Stimulated activated CD4-positive, alpha-beta T cell treated with anti-CD3 and anti-CD28 coated beads, Interleukin-15, amount 100 ng/mL, for 24 hours (primary cell): ENCODE data around the gene RRAS.

Experiments
- DNase-seq: peaks from one replicate; pipeline ENCODE4 v3.0.0-alpha.2; 2020

Gene RRAS

DNA sequence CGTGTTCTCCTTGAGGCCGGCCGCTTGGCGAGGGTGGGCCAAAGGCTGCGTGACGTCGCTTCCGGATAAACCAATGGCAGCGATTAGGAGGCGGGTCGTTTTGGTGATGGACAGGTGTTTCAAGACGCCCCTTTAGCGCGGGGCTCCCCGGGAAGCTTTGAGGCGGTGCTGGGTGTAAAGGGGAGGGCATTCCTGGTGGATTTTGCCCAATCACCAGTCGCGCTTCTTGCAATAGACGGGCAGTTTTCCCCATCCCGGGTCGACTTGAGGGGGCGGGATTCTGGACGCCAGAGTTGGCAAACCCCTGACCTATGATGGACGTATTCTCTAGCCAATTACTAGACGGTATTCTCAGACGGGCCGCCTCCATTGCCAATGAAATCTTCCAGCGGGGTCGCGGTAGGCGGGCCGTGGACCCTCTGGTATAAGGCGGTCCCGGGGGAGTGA, 36.9 kb upstream of the RRAS start:
- DNase-seq, result peak; percentile 99

GRCh38 chr19:49676136-49676783, 36.3 kb upstream of the RRAS start:
- no peak for DNase-seq

GRCh38 chr19:49672131-49672919, 32.4 kb upstream of the RRAS start:
- DNase-seq, result peak; percentile 83

DNA sequence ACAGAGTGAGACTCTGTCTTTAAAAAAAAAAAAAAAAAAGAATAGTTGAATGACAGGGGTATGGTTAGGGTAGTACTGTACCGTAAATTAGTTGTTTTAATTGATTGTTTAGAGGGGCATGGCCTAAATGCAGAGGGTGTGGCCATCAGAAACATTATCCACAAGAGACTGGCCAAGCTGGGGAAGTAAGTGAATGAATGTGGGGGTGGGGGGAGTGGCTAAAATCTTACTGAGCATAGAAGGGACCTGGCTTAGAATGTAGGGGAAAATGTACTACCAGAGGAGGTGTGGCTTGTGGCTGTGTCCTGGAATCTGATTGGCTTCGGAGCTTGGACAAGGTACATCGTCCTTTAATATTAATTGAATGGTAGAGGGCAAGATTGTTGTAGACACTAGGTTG, 29.6 kb upstream of the RRAS start:
- no peak for DNase-seq

DNA sequence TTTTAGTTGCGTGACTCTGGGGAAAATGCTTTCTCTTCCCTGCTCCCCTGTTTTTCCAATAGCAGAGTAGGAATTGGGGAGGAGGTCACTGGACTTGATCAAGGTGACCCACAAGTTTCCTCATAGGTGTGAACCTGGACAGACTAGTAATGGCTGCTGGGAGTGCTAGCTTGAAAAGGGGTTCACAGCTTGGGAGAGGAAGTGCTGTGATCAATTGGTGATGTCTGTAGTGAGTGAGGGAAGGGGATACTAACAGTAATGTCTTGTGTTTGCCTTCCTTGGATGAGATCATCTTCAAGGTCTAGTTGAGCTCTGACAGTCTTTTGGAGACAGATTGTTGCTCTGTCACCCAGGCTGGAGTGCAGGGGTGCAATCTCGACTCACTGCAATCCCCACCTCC, 27.5 kb upstream of the RRAS start:
- DNase-seq, result no peak

DNA sequence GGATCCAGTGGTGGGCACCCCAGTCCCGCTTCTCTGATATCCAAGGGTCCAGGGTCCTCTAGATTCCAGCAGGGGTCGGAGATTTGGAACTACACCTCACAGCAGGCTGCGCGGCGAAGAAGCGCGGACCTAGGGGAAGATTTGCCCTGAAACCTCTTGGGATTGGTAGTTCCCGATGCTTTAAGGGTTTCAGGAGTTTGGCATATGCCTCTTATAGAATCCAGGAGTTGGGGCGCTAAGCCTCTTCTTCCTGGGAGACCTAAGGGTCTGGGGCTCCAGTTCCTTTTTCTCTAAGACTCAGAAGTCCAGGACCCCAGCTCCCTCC, 26.1 kb upstream of the RRAS start:
- DNase-seq, result no peak

GRCh38 chr19:49665351-49666119, 25.6 kb upstream of the RRAS start, which contains the start of the genes BCL2L12 and IRF3:
BCL2L12 (plus strand) TSS chr19:49665933; CDS start chr19:49666693, 760 bp downstream.
IRF3 (minus strand) TSS chr19:49665857; CDS start chr19:49664838, 1,019 bp downstream.
- peak; percentile 99 for DNase-seq

DNA sequence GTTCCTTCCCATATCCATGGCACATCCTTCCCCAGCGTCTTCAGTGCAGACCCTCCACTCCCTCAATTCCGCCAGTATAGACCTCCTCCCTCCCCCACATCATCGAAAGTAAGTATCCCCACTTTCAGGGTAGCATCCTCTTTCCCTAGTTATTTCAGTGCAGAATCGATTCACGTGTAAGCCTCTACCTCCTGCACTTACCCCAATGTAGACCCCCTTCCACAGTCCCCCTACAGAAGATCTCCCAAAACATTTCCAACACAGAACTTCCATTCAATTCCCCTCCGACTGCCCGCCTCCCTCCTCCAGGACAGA, 25.1 kb upstream of the RRAS start:
- no peak for DNase-seq

DNA sequence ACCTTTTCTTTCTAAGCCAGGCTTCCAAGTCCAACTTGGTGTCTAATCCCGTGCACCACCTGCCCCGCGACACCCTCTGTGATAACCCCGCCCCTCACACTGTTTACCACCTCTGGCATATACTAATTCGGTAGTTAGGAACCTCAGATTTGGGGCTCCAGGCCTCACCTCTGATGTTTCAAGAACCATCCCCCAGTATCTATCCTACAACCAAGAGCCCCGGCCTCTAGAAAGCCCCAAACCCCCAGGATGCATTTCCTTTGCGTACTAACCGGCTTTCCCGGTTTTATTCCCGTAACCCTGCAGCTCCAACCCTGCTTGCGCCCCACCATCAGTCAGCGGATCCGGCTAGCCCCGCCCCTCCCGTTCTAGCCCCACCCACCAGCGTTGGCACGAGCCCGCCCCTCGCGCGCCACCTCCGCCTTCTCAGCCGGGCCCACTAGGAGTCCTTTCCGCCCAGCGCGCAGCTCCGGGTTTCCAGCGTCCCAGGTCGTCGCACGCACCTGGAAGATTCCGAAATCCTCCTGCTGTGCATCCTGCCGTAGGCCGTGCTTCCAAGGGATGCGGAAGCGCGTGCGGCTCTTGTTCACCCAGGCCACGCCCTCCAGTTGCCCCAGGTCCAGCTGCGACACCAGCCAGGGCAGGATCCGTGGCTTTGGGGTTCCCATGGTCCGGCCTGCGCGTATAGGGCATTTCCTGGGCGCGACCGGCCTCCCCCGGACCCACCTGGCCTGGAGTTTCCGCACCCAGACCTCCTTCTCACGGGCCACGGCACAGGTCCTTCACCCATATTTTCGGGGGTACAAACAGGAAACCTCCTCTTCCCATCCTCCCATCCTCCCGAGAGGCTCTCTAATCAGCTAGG, 24.5 kb upstream of the RRAS start:
- peak; percentile 95 for DNase-seq

GRCh38 chr19:49663224-49663623, 23.3 kb upstream of the RRAS start:
- no peak for DNase-seq

DNA sequence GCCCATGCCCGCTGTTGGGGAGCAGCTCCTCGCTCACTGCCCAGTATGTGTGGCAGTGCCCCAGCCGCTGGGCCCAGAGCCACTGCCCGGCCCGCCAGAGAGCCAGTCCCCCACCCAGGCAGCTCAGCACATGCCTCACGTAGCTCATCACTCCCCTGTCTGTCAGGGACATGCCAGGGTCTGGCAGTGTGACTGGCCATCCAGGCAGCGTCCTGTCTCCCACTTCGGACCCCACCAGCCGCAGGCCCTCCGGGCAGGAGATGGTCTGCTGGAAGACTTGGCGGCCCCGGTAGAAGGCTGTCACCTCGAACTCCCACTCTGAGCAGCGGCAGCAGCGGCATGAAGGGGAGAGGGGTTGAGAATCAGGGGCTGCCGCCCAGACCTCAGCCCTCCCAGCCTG, 22.1 kb upstream of the RRAS start:
- no peak for DNase-seq

DNA sequence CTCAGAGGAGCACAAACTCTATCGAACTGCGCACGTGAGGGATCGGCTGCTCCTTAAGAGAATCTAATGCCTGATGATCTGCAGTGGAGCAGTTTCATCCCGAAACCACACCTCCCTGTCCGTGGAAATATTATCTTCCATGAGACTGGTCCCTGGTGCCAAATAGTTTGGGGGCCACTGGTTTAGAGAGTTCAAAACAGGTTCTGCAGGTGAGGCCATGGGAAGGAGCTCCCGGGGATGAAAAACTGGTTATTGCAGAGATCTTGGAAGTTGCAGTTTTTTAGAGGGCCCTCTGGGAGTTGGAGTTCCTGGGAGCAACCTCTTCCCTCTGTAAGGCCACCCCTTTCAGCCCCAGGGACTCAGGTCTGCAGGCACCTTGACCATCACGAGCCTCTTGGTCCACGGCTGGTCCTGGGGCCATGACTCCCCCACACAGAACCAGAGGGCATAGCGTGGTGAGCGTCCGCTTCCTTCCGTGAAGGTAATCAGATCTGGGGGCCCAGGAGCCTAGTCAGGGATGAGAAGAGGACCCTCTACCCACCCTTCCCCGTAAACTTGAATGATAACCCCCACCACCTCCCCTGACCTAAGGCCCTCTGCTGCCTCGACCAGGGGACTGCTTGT, 20.5 kb upstream of the RRAS start:
- no peak for DNase-seq

DNA sequence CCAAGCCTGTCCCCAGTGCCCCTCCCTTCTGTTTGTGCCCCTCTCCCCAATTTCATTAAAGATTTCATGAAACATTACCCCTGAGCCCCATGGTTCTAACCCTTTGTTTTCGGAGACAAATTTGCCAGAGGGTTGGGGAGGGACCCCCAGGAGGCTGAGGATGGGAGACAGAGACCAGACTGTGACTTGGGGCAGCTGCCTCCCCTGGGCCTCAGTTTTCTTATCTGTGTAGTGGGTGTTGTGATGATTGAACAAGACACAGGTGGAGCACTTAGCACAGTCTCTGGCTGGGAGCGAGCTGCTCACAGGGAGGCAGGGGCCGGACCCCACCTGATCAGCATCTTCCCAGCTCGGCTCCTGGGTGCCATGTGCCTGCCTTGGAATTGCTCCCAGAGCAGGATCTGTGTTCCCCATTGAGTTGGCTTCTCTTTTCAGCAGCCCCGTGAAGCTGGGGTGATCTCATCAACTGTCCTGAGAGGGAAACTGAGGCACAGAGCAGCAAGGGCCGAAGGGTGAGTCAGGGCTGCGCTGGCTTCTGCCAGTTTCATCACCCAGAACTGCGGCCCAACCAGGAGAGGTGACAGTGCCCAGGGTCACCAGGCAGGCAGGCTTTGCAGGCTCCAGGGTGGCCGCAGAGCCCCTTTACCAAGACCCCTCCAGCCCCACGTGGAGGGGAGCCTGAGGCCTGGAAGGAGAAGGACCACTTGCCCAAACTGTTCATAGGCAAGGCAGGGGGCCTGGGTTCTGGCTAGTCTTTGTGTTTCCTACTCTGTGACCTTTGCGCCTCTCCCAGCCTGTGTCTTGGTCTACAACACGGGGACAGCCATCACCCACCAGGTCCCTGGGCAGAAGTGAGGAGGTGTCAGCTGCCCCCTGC, 18.9 kb upstream of the RRAS start:
- DNase-seq, result no peak

DNA sequence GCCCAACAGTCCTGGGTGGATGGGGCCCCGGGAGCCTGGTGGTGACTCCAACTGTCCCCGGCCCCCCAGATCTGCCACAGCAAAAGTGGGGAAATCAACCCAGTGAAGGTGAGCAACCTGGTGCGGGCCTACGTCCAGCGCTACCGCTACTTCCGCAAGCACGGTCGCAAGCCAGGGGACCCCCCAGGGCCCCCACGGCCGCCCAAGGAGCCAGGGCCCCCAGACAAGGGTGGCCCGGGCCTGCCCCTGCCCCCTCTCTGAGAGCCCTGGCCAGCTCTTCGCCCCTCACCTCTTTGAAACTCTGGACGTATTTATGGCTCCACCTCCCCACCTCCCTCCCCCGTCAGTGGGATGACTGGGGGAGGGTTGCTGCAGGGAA, 18.2 kb upstream of the RRAS start:
- DNase-seq, result no peak

DNA sequence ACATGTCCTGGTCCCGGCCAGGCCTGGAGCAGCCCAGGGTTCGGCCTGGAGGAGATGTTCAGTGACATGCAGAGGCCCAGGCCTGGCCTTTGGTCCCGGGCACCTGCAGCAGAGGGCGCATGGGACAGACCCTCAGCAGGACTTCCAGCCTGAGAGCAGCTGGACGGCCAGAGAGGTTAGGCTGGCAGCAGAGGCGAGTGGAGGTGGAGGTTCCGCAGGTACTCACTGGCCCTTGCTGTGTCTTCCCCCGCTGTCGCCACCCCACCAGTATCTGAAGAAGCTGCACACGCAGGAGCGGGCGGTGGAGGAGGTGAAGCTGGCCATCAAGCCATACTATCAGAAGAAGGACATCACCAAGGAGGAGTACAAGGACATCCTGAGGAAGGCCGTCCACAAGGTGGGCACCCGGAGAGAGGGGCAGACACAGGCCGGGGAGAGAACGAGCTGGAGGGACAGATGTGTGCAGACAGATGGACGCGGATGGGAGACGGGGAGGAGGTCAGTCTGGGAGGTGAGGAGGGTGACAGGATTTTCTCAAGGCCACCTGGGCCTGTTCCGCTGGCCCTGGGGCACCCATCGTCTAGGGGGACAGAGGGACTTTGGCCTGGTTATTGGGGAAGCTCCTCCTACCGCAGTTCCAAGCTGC, 17.7 kb upstream of the RRAS start:
- DNase-seq, result no peak

DNA sequence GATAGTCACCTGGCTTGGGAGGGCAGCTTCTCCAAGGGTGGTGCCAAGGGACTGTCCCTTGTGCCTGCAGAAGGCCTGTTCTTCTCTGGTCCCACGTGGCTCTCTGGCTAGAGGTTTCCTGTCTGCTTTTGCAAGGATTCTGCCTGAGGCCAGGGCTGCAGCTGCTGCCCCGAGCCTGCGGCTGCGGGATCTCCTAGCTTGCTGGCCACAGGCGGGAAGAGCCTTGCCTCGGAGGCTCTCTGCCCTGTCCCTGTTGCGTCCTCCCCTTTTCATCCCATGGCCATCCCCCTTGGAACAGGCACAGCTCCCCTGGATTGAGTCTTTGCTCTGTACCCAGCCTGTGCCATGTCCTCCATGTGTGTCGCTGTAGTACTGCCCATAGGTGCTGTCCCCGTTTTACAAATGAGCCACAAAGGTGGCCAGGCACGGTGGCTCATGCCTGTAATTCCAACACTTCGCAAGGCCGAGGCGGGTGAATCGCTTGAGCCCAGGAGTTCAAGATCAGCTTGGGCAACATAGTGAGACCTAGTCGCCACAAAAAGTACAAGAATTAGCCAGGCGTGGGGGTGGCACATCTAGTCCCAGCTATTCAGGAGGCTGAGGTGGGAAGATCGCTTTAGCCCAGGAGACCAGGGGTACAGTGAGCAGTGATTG, 16.6 kb upstream of the RRAS start:
- DNase-seq, result no peak

DNA sequence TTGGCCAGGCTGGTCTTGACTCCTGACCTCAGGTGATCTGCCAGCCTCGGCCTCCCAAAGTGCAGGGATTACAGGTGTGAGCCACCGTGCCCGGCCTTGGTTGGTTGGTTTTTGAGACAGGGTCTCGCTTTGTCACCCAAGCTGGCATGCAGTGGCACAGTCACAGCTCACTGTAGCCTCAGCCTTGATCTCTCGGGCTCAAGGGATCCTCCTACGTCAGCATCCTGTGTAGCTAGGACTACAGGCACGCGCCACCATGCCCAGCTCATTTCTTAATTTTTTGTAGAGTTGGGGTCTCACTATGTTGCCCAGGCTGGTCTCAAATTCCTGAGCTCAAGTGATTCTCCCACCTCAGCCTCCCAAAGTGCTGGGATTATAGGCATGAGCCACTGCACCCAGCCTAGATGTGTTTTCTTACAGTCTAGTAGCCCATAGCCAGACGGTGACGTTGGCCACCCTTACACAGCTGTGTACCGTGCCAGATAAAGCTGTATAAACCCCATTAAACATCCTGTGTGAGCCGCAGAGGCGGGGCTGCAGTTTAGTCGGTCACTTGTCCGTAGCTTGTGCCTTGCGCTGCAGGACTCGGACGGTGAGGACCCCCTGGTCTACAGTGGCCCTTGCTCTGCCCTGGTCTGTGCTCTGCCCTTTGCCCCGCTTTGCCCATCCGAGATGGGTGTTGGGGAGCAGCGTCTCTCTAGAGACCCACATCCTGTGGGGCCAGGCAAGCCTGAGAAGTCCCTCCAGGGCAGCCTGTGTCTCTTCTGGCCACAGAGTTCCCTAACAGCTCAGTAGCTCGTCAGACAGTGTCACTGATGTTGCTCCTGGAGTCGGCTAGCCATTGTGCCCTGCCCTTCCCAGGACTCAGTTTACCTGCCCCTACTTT, 15.9 kb upstream of the RRAS start:
- no peak for DNase-seq

DNA sequence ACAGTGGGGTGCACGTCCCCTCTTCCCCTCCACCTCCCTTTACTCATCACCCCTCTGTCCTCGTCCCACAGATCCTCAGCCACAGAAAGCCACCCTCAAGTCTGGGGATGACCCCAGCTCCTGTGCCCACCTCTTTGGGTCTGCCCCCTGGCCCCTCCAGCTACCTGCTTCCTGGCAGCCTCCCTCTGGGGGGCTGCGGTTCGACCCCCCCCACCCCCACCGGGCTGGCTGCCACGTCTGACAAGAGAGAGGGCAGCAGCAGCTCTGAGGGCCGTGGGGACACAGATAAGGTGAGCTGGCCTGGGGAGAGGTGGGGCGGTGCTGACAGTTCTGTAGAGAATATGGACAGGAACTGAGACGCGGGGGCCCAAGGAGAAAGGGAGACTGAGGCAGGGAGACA, 14.6 kb upstream of the RRAS start:
- DNase-seq, result no peak

DNA sequence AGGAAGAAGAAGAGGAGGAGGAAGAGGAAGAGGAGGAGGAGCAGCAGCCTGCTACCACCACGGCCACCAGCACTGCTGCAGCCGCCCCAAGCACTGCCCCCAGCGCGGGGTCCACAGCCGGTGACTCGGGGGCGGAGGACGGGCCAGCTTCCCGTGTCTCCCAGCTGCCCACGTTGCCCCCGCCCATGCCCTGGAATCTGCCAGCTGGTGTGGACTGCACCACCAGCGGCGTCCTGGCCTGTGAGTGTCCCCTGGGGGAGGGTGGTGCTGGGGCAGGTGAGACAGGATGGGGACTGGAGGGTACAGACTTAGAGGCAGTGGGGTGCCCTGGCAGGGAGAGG, 13.5 kb upstream of the RRAS start:
- DNase-seq, result no peak
